Neural cell (in vitro differentiated cells): ENCODE results near the gene SMIM38.

Source experiments
- CTCF ChIP-seq: fragments of 450-650 bp; IDR thresholded peaks from 2 replicates; pipeline ENCODE4 v1.5.1; 2014; ENCODE audit warnings: antibody characterized with exemption, mild to moderate bottlenecking, moderate library complexity; ENCODE audit not compliant: poor library complexity, severe bottlenecking
- EP300 ChIP-seq: fragments of 450-650 bp; conservative IDR thresholded peaks from 2 replicates; pipeline ENCODE4 v1.6.1; 2014; ENCODE audit warnings: antibody characterized with exemption, mild to moderate bottlenecking, moderate library complexity; ENCODE audit not compliant: poor library complexity, severe bottlenecking
- EZH2 ChIP-seq: fragments of 200-600, 300-800 bp; shearing (Covaris generic), sonication (generic); IDR thresholded peaks from 2 replicates; pipeline ENCODE4 v1.6.1; 2014; ENCODE audit warnings: antibody characterized with exemption, low read length, borderline replicate concordance, mild to moderate bottlenecking; ENCODE audit not compliant: insufficient read depth, poor library complexity, severe bottlenecking
- MXI1 ChIP-seq: fragments of 450-650 bp; conservative IDR thresholded peaks from 2 replicates; pipeline ENCODE4 v1.6.1; 2014; ENCODE audit warnings: antibody characterized with exemption, mild to moderate bottlenecking; ENCODE audit not compliant: poor library complexity, severe bottlenecking
- POLR2AphosphoS5 ChIP-seq: IDR thresholded peaks from 2 replicates; pipeline ENCODE4 v1.6.1; 2012
- REST ChIP-seq: IDR thresholded peaks from 2 replicates; pipeline ENCODE4 v1.6.1; 2012; ENCODE audit warnings: borderline replicate concordance
- TAF1 ChIP-seq: IDR thresholded peaks from 2 replicates; pipeline ENCODE4 v1.6.1; 2012; ENCODE audit warnings: low read depth

- TF ChIP-seq CTCF (no peak), REST (no peak), TAF1 (no peak), POLR2AphosphoS5 (no peak), EP300 (no peak), MXI1 (no peak), EZH2 (no peak)
Measured at GRCh38 chr11:69157822-69158231, 2.1 kb downstream of the SMIM38 start.
